ENCODE measurements around the gene TMEFF1.

The TMEFF1 gene

DNA sequence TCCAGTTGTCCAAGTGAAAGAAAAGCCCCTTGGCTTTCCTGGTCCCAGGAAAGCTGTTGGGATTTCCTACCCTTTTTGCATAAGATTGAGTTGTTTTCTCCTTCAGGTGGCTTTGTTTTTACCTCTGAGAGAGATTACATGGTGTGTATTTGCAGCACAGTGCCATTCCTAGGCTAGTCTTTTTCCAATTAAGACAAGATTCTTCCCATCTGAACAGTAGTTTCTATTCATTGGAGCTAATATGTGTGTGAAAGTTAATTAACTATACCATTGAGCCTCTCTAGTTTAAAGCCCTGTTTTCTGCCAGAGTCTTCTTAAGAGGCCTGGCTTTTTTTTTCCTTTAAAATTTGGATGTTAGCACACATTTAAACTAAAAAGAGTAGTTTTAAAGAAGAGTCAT, 25.9 kb upstream of the TMEFF1 start:
- no peak for DNase-seq

GRCh38 chr9:100448266-100448665, 24.7 kb upstream of the TMEFF1 start:
- no peak for DNase-seq

DNA sequence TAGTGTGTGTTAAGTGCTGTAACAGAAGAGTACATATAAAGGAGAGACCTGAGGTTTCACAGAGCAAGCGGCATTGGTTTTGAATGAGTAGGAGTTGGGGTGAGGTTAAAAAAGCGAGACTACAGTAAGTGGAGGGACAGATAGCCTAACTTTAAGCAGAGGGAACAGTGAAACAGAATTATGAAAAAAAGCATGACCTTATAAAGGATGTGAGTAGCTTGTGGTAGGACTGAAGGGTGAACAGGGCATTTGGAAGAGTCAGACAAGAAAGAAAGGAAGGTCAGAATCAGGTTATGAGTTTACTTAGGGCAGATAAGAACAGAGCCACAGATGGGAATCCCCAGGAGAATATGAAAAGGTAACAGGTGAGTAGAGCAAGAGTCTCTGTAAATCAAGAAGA, 23.5 kb upstream of the TMEFF1 start:
- no peak for DNase-seq

- DNase-seq, result no peak
These were observed 20.1 kb upstream of the TMEFF1 start for GRCh38 chr9:100452894-100453293.

GRCh38 chr9:100455470-100455869, 17.5 kb upstream of the TMEFF1 start:
- no peak for DNase-seq

DNA sequence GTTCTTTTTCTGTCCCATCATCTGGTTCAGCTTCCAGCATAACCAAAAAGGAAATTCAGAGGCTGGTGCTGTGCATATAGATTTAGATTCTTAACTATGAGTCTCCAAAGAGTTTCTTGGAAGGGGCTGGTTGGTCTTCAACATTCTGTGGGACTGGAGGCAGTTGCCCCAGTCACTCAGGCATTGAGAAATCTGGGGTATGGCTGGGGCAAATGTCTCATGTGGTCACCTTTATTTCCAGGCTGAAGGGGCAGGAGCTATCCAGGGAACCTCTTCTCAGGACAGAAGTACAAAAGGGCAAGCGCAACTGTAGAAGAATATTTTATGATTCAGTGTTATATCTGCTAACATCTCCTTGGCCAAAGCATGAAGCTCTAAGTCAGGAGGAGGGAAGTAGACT, 15.4 kb upstream of the TMEFF1 start:
- DNase-seq, result no peak

GRCh38 chr9:100459963-100460362, 13.0 kb upstream of the TMEFF1 start:
- no peak for DNase-seq

GRCh38 chr9:100465274-100465673, 7.7 kb upstream of the TMEFF1 start:
- no peak for DNase-seq

GRCh38 chr9:100465761-100466160, 7.2 kb upstream of the TMEFF1 start:
- DNase-seq, result no peak

DNA sequence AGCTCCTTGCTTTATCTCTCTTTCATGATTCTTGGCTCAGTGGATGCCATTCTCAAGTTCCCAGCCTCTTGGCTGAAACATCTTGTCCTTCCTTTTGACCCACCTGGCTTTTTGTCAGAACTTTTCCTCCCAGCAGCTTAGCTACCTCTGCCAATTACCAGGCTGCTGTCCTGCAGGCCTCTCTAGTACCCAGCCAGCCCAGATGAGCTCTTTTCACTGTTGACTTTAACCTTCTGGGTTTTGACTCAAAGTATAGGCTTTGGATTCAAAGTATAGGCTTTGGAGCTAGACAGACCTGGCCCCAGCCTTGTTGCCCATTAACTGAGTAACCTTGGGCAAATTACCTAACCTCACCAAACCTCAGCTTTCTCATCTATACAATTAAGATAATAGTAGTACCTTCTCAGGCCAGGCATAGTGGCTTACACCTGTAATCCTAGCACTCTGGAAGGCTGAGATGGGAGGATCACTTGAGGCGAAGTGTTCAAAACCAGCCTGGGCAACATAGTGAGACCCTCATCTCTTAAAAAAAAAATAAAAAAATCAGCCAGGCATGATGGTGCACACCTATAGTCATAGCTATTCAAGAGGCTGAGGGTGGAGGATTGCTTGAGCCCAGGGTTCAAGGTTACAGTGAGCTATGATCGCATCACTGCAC, 6.6 kb upstream of the TMEFF1 start:
- DNase-seq, result no peak

GRCh38 chr9:100466829-100467221, 6.1 kb upstream of the TMEFF1 start:
- no peak for DNase-seq

DNA sequence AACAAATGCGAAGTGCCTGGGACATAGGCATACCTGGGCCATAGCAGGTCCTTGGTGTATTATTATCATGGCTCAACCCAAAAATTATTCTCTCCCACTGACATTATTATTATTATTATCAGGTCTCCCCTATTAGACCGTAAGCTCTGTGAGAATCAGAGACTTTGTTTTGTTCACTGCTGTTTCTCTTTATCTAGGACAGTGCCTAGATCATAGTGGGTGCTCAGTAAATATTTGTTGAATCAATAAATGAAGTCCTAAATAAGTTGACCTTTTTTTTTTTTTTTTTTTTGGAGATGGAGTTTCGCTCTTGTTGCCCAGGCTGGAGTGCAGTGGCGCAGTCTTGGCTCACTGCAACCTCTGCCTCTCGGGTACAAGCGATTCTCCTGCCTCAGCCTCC, 4.9 kb upstream of the TMEFF1 start:
- no peak for DNase-seq

GRCh38 chr9:100472268-100472667, 681 bp upstream of the TMEFF1 start:
- no peak for DNase-seq

GRCh38 chr9:100473276-100474081, 530 bp downstream of the TMEFF1 start:
- DNase-seq, result peak in 3 of 6 experiments; percentile 7 to 27 (median 11)

DNA sequence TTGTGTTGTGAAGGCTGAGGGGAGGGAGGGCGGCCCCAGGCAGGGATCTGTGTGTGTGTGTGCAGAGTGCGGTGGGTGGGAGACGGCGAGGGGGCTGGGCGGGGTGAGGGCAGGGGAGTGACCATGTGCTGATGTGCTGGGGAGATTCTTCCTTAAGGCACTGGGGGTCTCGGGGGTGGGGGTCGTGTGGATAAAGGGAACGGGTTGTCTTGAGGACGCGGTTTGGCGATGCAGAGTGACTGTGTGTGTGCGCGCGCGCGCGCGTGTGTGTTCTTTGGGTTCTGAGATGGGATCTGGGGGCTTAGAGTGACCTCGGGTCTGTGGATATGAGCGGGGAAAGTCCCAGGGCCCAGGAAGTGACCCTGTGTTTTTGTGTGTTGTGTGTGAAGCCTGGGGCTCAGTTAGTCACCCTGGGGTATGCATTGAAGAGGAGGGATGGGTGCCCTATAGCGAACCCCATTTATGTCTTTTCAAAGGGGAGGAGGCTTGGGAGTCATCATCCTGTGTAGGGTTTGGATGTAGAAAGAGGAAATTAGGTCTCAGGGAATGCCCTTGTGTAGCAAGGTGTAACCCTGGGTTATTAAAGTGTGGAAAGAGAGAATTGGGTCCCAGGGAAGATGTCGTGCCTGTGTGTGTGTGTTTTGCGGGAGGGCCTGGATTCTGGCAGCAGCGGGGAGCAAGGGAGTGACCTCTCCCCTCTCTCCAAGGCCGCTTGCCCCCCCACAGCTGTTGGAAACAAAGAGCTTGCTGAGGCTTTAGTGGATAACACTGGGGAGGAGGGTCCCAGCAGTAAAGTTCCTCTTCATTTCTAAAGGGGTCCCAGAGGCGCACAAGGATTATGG, 1.4 kb downstream of the TMEFF1 start:
- DNase-seq, result no peak

DNA sequence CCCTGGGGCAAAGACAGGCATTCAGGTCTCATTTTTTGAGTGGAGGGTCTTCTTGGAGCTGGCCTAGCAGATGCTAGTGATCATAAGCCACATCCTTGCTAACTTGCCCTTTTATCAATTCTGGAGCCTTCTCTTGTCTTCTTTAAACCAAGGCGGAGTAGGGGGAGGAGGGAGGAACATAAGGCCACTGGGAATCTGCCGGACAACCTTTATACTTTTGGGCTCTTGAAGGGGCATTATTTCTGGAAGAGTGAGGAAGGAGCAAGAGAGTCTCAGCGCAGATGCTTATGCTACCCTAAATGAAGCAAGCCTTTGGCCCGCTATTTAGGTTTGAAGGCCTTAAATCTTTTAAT, 2.0 kb downstream of the TMEFF1 start:
- DNase-seq, result no peak

DNA sequence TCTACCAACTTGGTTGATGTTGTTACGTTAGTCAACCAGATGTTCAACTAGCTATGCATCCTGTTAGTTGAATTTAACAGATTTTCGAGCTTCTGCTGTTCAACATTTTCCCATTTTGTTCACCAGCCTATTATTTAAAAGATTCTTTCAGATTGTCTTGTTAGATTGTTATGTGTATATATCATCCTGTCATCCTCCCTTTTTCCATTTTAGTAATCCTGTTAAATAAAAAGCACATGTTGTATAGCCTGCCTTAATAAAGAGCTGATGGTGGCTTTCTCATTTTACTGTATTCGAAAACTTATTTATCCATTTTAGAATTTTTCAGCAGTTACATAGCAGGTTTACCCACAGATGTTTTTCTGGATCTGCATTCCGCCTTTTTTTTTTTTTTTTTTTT, 4.3 kb downstream of the TMEFF1 start:
- no peak for DNase-seq

GRCh38 chr9:100478192-100478591, 5.2 kb downstream of the TMEFF1 start:
- no peak for DNase-seq

- no peak for DNase-seq
These were observed 6.9 kb downstream of the TMEFF1 start for GRCh38 chr9:100479820-100480219.

GRCh38 chr9:100485196-100485595, 12.2 kb downstream of the TMEFF1 start:
- no peak for DNase-seq

GRCh38 chr9:100486479-100487176, 13.7 kb downstream of the TMEFF1 start:
- no peak for DNase-seq

- DNase-seq, result no peak
These were observed 15.2 kb downstream of the TMEFF1 start for GRCh38 chr9:100488177-100488576.

DNA sequence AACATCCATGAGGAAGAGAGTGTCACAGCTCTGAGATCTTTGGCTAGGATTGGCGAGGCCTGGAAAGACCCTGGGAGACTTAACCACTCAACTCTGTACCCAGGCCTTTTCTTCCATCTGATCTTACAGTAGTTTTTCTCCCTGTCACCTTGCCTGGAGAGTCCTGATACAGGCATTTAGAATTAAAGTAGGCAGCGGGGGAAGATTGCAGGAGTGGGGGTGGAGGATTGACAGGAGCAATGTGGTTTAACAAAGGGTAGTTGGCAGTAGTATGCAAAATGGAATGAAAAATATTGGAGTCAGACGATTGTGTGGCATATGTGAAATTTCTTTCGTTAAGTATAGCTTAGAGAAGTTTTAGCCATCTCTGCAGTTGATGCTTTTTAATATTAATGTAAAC, 16.9 kb downstream of the TMEFF1 start:
- DNase-seq, result no peak
